Measurements from ENCODE around the gene RAB11FIP3. TPM values are rescaled to one million over a fixed set of nuclear protein-coding genes. Genes with fewer than 3 reads are reported as not detected.

Gene RAB11FIP3
- total and polyA plus RNA-seq, 2 donors: 6.8 to 26.7 TPM

- Histone ChIP-seq H3K27me3 (ENCODE audit: control insufficient read depth in 2 of 2, insufficient read depth in 1 of 2, low read length in 1 of 2) (no peaks in the 10 kb centered on the region), H3K4me3 (ENCODE audit: low read length in 2 of 2) (no peak overlapping the region), H3K9me3 (ENCODE audit: control insufficient read depth in 2 of 2, insufficient read depth in 1 of 2, low read length in 1 of 2) (no peaks in the 10 kb centered on the region), H3K4me1 (ENCODE audit: control insufficient read depth in 2 of 2, insufficient read depth in 2 of 2, low read length in 2 of 2) (peaks cover 0 to under 1% of the 10 kb centered on the region in 2 donors), H3K27ac (ENCODE audit: low read depth in 1 of 2, low read length in 1 of 2) (no peak overlapping the region), H3K36me3 (ENCODE audit: control insufficient read depth in 2 of 2, insufficient read depth in 2 of 2, low read length in 1 of 2) (peaks cover 9 to 29% of the 10 kb centered on the region in 2 donors)
- DNase-seq (ENCODE audit: low read depth in 6 of 9, low spot score in 9 of 9): no peak
- WGBS: 97% methylated on average over 27 of the region's 27 CpGs
Measured at GRCh38 chr16:534856-535445, 109.5 kb downstream of the RAB11FIP3 start.

GRCh38 chr16:535446-536405 lies 110.3 kb downstream of the RAB11FIP3 start:
- Histone ChIP-seq H3K4me3 (ENCODE audit: low read length in 2 of 2) (no peak overlapping the region), H3K9me3 (ENCODE audit: control insufficient read depth in 2 of 2, insufficient read depth in 1 of 2, low read length in 1 of 2) (no peaks in the 10 kb centered on the region), H3K27me3 (ENCODE audit: control insufficient read depth in 2 of 2, insufficient read depth in 1 of 2, low read length in 1 of 2) (no peaks in the 10 kb centered on the region), H3K27ac (ENCODE audit: low read depth in 1 of 2, low read length in 1 of 2) (no peak overlapping the region), H3K4me1 (ENCODE audit: control insufficient read depth in 2 of 2, insufficient read depth in 2 of 2, low read length in 2 of 2) (no peaks in the 10 kb centered on the region), H3K36me3 (ENCODE audit: control insufficient read depth in 2 of 2, insufficient read depth in 2 of 2, low read length in 1 of 2) (peaks cover 9 to 34% of the 10 kb centered on the region in 2 donors)
- no peak for DNase-seq (ENCODE audit: low read depth in 6 of 9, low spot score in 9 of 9)
- WGBS: 97% methylated on average over 39 of the region's 39 CpGs

GRCh38 chr16:536746-537145 lies 111.3 kb downstream of the RAB11FIP3 start:
- H3K4me1 ChIP-seq (ENCODE audit: control insufficient read depth in 2 of 2, insufficient read depth in 2 of 2, low read length in 2 of 2): no peaks in the 10 kb centered on the region
- peaks cover 12 to 42% of the 10 kb centered on the region in 2 donors for H3K36me3 ChIP-seq (ENCODE audit: control insufficient read depth in 2 of 2, insufficient read depth in 2 of 2, low read length in 1 of 2)
- WGBS: 98% methylated on average over 17 of the region's 17 CpGs
- no peaks in the 10 kb centered on the region for H3K9me3 ChIP-seq (ENCODE audit: control insufficient read depth in 2 of 2, insufficient read depth in 1 of 2, low read length in 1 of 2)
- no peaks in the 10 kb centered on the region for H3K27me3 ChIP-seq (ENCODE audit: control insufficient read depth in 2 of 2, insufficient read depth in 1 of 2, low read length in 1 of 2)
- H3K4me3 ChIP-seq (ENCODE audit: low read length in 2 of 2): no peak overlapping the region
- DNase-seq (ENCODE audit: low read depth in 6 of 9, low spot score in 9 of 9): no peak
- H3K27ac ChIP-seq (ENCODE audit: low read depth in 1 of 2, low read length in 1 of 2): no peak overlapping the region

- H3K9me3 ChIP-seq (ENCODE audit: control insufficient read depth in 2 of 2, insufficient read depth in 1 of 2, low read length in 1 of 2): no peaks in the 10 kb centered on the region
- no peak overlapping the region for H3K4me3 ChIP-seq (ENCODE audit: low read length in 2 of 2)
- 97% methylated on average over 60 of the region's 60 CpGs for WGBS
- no peak for DNase-seq (ENCODE audit: low read depth in 6 of 9, low spot score in 9 of 9)
- no peaks in the 10 kb centered on the region for H3K4me1 ChIP-seq (ENCODE audit: control insufficient read depth in 2 of 2, insufficient read depth in 2 of 2, low read length in 2 of 2)
- H3K27me3 ChIP-seq (ENCODE audit: control insufficient read depth in 2 of 2, insufficient read depth in 1 of 2, low read length in 1 of 2): no peaks in the 10 kb centered on the region
- peaks cover 12 to 42% of the 10 kb centered on the region in 2 donors for H3K36me3 ChIP-seq (ENCODE audit: control insufficient read depth in 2 of 2, insufficient read depth in 2 of 2, low read length in 1 of 2)
- H3K27ac ChIP-seq (ENCODE audit: low read depth in 1 of 2, low read length in 1 of 2): no peak overlapping the region
Measured at GRCh38 chr16:537415-538335, 112.2 kb downstream of the RAB11FIP3 start.

GRCh38 chr16:539901-540530 lies 114.6 kb downstream of the RAB11FIP3 start:
- Histone ChIP-seq H3K27ac (ENCODE audit: low read depth in 1 of 2, low read length in 1 of 2) (no peak overlapping the region), H3K4me3 (ENCODE audit: low read length in 2 of 2) (no peak overlapping the region), H3K9me3 (ENCODE audit: control insufficient read depth in 2 of 2, insufficient read depth in 1 of 2, low read length in 1 of 2) (no peaks in the 10 kb centered on the region), H3K27me3 (ENCODE audit: control insufficient read depth in 2 of 2, insufficient read depth in 1 of 2, low read length in 1 of 2) (no peaks in the 10 kb centered on the region), H3K4me1 (ENCODE audit: control insufficient read depth in 2 of 2, insufficient read depth in 2 of 2, low read length in 2 of 2) (no peaks in the 10 kb centered on the region), H3K36me3 (ENCODE audit: control insufficient read depth in 2 of 2, insufficient read depth in 2 of 2, low read length in 1 of 2) (peaks cover 12 to 44% of the 10 kb centered on the region in 2 donors)
- WGBS: 97% methylated on average over 34 of the region's 34 CpGs
- DNase-seq (ENCODE audit: low read depth in 6 of 9, low spot score in 9 of 9): no peak

- no peak overlapping the region for H3K4me3 ChIP-seq (ENCODE audit: low read length in 2 of 2)
- H3K36me3 ChIP-seq (ENCODE audit: control insufficient read depth in 2 of 2, insufficient read depth in 2 of 2, low read length in 1 of 2): peaks cover 12 to 45% of the 10 kb centered on the region in 2 donors
- WGBS: 94% methylated on average over 29 of the region's 29 CpGs
- H3K4me1 ChIP-seq (ENCODE audit: control insufficient read depth in 2 of 2, insufficient read depth in 2 of 2, low read length in 2 of 2): no peaks in the 10 kb centered on the region
- no peaks in the 10 kb centered on the region for H3K9me3 ChIP-seq (ENCODE audit: control insufficient read depth in 2 of 2, insufficient read depth in 1 of 2, low read length in 1 of 2)
- H3K27ac ChIP-seq (ENCODE audit: low read depth in 1 of 2, low read length in 1 of 2): no peak overlapping the region
- no peak for DNase-seq (ENCODE audit: low read depth in 6 of 9, low spot score in 9 of 9)
- H3K27me3 ChIP-seq (ENCODE audit: control insufficient read depth in 2 of 2, insufficient read depth in 1 of 2, low read length in 1 of 2): no peaks in the 10 kb centered on the region
Measured at GRCh38 chr16:540645-541340, 115.3 kb downstream of the RAB11FIP3 start.

- Histone ChIP-seq H3K4me1 (ENCODE audit: control insufficient read depth in 2 of 2, insufficient read depth in 2 of 2, low read length in 2 of 2) (no peaks in the 10 kb centered on the region), H3K9me3 (ENCODE audit: control insufficient read depth in 2 of 2, insufficient read depth in 1 of 2, low read length in 1 of 2) (no peaks in the 10 kb centered on the region), H3K36me3 (ENCODE audit: control insufficient read depth in 2 of 2, insufficient read depth in 2 of 2, low read length in 1 of 2) (peaks cover 3 to 42% of the 10 kb centered on the region in 2 donors), H3K27ac (ENCODE audit: low read depth in 1 of 2, low read length in 1 of 2) (no peak overlapping the region), H3K27me3 (ENCODE audit: control insufficient read depth in 2 of 2, insufficient read depth in 1 of 2, low read length in 1 of 2) (no peaks in the 10 kb centered on the region), H3K4me3 (ENCODE audit: low read length in 2 of 2) (no peak overlapping the region)
- 97% methylated on average over 51 of the region's 51 CpGs for WGBS
- no peak for DNase-seq (ENCODE audit: low read depth in 6 of 9, low spot score in 9 of 9)
Measured at GRCh38 chr16:543301-544164, 118.1 kb downstream of the RAB11FIP3 start.

All from thymus (tissue), 11 donors.